Heart left ventricle (tissue), 13 donors: ENCODE results near the gene PTF1A.

ENCODE experiments used
- POLR2A ChIP-seq, 2 donors: fragments of 450-650 bp; IDR thresholded peaks; one replicate each; pipeline ENCODE4 v1.6.1; 2017; ENCODE audit warnings: antibody characterized with exemption in 2 of 2, mild to moderate bottlenecking in 2 of 2, moderate library complexity in 2 of 2
- TF ChIP-seq, protein P1 (sequence below), 12 donors: fragments of 200-600 bp; sonication (generic) in 4 of 12; IDR thresholded peaks; one replicate each; pipeline versions ENCODE4 v1.5.0 to v1.8.0; 2018 to 2022; ENCODE audit warnings: antibody characterized with exemption in 12 of 12, mild to moderate bottlenecking in 5 of 12
- donor health status: ischemic (EF 13 %, LVEDD 7.1; RV severe dilation, severe dysfunction).
- donor health status: DM: no; HTN: yes; CAD: no.
- donor health status: DM: no; HTN: no; CAD: no.
- donor health status: ischemic (EF 25% LVEDD 6.9; RV normal size, moderate dysfunction).
- donor health status: ischemic (EF 25% LVEDD 5.7; RV mildly dilated, moderate dysfunction).
- donor health status: ischemic (EF 35%, LVEDD 5.7; RV mildly dilated, moderate dysfunction).
- donor health status: nonischemic (EF 11% LVEDD 7.7; RV severe dilation, severe dysfunction).
- donor health status: DM: yes; HTN: yes; CAD: no.
- donor health status: PGD.
- donor health status: ischemic (EF 29% LVEDD 5.4; RV normal size, mild dysfunction).
- donor health status: nonischemic (EF 23%, LVEDD 6.1; RV moderate dilation, normal function).

GRCh38 chr10:23197416-23197861 is 5.3 kb downstream of the PTF1A start:
- TF ChIP-seq, protein P1, sequence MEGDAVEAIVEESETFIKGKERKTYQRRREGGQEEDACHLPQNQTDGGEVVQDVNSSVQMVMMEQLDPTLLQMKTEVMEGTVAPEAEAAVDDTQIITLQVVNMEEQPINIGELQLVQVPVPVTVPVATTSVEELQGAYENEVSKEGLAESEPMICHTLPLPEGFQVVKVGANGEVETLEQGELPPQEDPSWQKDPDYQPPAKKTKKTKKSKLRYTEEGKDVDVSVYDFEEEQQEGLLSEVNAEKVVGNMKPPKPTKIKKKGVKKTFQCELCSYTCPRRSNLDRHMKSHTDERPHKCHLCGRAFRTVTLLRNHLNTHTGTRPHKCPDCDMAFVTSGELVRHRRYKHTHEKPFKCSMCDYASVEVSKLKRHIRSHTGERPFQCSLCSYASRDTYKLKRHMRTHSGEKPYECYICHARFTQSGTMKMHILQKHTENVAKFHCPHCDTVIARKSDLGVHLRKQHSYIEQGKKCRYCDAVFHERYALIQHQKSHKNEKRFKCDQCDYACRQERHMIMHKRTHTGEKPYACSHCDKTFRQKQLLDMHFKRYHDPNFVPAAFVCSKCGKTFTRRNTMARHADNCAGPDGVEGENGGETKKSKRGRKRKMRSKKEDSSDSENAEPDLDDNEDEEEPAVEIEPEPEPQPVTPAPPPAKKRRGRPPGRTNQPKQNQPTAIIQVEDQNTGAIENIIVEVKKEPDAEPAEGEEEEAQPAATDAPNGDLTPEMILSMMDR (IDR thresholded peaks at IDR 0.05): no peak
- no peak for TF ChIP-seq POLR2A (IDR thresholded peaks at IDR 0.05)
